Activated T-helper 2 cell treated with anti-CD3 and anti-CD28 coated beads, Interferon-gamma antibody, Interleukin-2, Interleukin-4, amounts not matched to agents 10 μg/mL and 5 μg/mL and 100 μg/mL, durations not matched to agents 14 hours and 24 hours and 36 hours (primary cell): ENCODE data around the gene HIVEP1. TPM values are rescaled to one million over a fixed set of nuclear protein-coding genes. Genes with fewer than 3 reads are reported as not detected.

Experiments used
- DNase-seq: peaks from one replicate; pipeline ENCODE4 v3.0.0; 2021; ENCODE audit warnings: low spot score
- H3K27ac Mint-ChIP-seq: one replicate; pipeline ENCODE4 v1.8.0; 2021; ENCODE audit warnings: mixed read lengths
- H3K27me3 Mint-ChIP-seq: one replicate; pipeline ENCODE4 v1.8.0; 2021; ENCODE audit warnings: low read depth, mixed read lengths
- H3K36me3 Mint-ChIP-seq: one replicate; pipeline ENCODE4 v1.8.0; 2021; ENCODE audit warnings: low read depth, mixed read lengths
- H3K4me1 Mint-ChIP-seq: one replicate; pipeline ENCODE4 v1.8.0; 2021; ENCODE audit warnings: low read depth, mixed read lengths
- H3K4me3 Mint-ChIP-seq: one replicate; pipeline ENCODE4 v1.8.0; 2021; ENCODE audit warnings: low read depth, mild to moderate bottlenecking, moderate library complexity, mixed read lengths
- H3K9me3 Mint-ChIP-seq: one replicate; pipeline ENCODE4 v1.8.0; 2021; ENCODE audit warnings: mixed read lengths
- intact Hi-C: fragments of 100-400 bp; cut with micrococcal nuclease; formaldehyde crosslinking; loops from one replicate; pipeline ENCODE4 v1.15.1; 2023
- total RNA-seq: library from RNA; stranded (reverse); gene quantifications from 2 replicates; pipeline ENCODE4 v1.2.3, GENCODE V29; 2022

HIVEP1 gene
- total RNA-seq, 1 donor from 2014 or later = 63.8 TPM

GRCh38 chr6:12069891-12070529, 57.9 kb downstream of the HIVEP1 start:
- no peak overlapping the region for H3K4me3 Mint-ChIP-seq
- intact Hi-C loops = no loop called here
- peaks cover 47% of the 10 kb centered on the region for H3K4me1 Mint-ChIP-seq
- H3K27ac Mint-ChIP-seq = no peak overlapping the region
- no peaks in the 10 kb centered on the region for H3K9me3 Mint-ChIP-seq
- no peak for DNase-seq
- peaks cover 22% of the 10 kb centered on the region for H3K36me3 Mint-ChIP-seq
- no peaks in the 10 kb centered on the region for H3K27me3 Mint-ChIP-seq

- peaks cover 15% of the 10 kb centered on the region for H3K36me3 Mint-ChIP-seq
- peaks cover 40% of the 10 kb centered on the region for H3K4me1 Mint-ChIP-seq
- no peaks in the 10 kb centered on the region for H3K27me3 Mint-ChIP-seq
- H3K9me3 Mint-ChIP-seq = no peaks in the 10 kb centered on the region
- no peak for DNase-seq
- H3K4me3 Mint-ChIP-seq = no peak overlapping the region
- intact Hi-C loops = no loop called here
- no peak overlapping the region for H3K27ac Mint-ChIP-seq
Observed at GRCh38 chr6:12071064-12071615, 59.0 kb downstream of the HIVEP1 start.

DNA sequence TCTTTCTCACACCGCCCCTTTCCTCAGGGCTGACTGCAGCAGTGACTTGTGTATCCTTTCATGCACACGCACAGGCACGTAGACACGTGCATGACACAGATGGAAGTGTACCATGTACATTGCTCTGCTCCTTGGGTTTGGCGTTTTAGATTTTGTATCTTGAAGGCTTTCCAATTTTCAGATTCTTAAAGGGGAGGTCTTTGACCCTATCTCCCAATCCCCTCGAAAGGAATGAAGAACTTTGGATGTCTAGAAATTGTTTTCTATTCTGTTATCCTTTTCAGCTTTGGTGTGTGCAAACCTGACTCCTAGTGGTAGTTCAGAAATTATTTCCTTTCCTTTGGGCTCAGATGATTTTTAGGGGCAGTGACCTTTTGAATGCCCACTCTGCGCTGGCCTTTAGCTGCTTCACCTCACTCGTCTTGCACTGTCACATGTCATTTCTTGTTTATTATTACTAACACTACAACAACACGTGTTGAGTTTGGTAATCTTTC, 63.0 kb downstream of the HIVEP1 start:
- no peak overlapping the region for H3K4me3 Mint-ChIP-seq
- H3K4me1 Mint-ChIP-seq = peaks cover 39% of the 10 kb centered on the region
- peaks cover 28% of the 10 kb centered on the region for H3K36me3 Mint-ChIP-seq
- intact Hi-C loops = no loop called here
- no peaks in the 10 kb centered on the region for H3K27me3 Mint-ChIP-seq
- no peak overlapping the region for H3K27ac Mint-ChIP-seq
- no peak for DNase-seq
- H3K9me3 Mint-ChIP-seq = no peaks in the 10 kb centered on the region

DNA sequence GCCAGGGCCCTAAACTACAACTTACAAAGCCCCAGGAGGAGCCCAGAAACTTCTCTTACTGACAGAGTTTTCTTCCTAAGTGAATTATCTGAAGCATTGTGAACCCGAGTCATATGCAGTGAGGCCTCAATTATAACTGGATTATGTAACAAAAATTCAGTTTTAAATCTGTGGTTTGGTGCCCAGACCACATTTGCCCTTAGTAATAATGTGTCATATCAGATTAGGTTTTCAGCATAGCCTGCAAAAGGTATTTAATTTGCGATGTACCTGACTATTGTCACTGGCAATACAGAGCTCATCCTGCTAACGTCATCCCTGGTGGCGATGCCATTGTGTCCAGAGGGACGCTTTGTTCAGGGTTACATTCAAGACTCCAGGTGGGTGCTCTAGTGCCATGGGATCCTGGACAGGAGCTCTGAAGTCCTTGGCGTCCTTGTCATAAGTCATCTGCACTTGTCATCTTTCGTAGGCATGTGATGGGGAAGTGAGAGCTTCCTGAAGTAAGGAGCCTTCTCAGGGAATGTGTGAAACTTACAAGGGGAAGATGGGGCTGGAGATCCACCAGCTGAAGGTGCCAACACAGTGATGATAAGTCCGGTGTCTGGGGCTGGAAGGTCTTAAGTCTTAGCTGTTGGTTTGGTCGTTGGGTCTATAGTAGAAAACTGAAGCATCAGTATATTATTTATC, 65.1 kb downstream of the HIVEP1 start:
- Mint-ChIP-seq H3K4me3 (no peak overlapping the region), H3K9me3 (no peaks in the 10 kb centered on the region), H3K4me1 (peaks cover 42% of the 10 kb centered on the region), H3K27me3 (no peaks in the 10 kb centered on the region), H3K27ac (no peak overlapping the region), H3K36me3 (peaks cover 20% of the 10 kb centered on the region)
- intact Hi-C loops = no loop called here
- DNase-seq = no peak

DNA sequence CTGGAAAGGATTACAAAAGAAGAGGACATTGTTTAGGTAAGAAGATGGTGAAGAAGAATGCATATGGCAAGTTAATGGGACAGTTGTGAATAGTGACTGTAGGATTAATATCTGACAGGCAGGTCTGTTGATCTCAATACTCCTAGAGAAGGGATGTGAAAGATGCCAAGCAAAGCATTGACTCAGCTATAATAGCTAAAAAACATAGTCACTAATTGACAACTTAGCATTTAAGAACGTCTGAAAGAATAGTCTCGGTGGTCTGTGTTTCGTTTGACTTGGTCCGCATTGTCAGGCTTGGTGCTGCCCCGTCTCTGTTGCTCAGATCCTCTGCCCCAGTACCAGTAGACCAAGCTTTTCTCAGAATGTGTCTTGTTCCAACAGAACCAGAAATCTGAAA, 65.9 kb downstream of the HIVEP1 start:
- Mint-ChIP-seq H3K36me3 (peaks cover 20% of the 10 kb centered on the region), H3K4me3 (no peak overlapping the region), H3K9me3 (no peaks in the 10 kb centered on the region), H3K27me3 (no peaks in the 10 kb centered on the region), H3K4me1 (peaks cover 36% of the 10 kb centered on the region), H3K27ac (no peak overlapping the region)
- intact Hi-C loops = no loop called here
- DNase-seq = no peak

GRCh38 chr6:12081771-12082170, 69.7 kb downstream of the HIVEP1 start:
- no peak for DNase-seq
- intact Hi-C loops = no loop called here
- Mint-ChIP-seq H3K4me1 (peaks cover 33% of the 10 kb centered on the region), H3K4me3 (no peak overlapping the region), H3K9me3 (no peaks in the 10 kb centered on the region), H3K27ac (no peak overlapping the region), H3K36me3 (peaks cover 13% of the 10 kb centered on the region), H3K27me3 (no peaks in the 10 kb centered on the region)

GRCh38 chr6:12082368-12082767, 70.3 kb downstream of the HIVEP1 start:
- intact Hi-C loops = no loop called here
- no peak overlapping the region for H3K4me3 Mint-ChIP-seq
- no peaks in the 10 kb centered on the region for H3K27me3 Mint-ChIP-seq
- H3K36me3 Mint-ChIP-seq = peaks cover 9% of the 10 kb centered on the region
- H3K4me1 Mint-ChIP-seq = peaks cover 28% of the 10 kb centered on the region
- H3K27ac Mint-ChIP-seq = no peak overlapping the region
- DNase-seq = no peak
- no peaks in the 10 kb centered on the region for H3K9me3 Mint-ChIP-seq

DNA sequence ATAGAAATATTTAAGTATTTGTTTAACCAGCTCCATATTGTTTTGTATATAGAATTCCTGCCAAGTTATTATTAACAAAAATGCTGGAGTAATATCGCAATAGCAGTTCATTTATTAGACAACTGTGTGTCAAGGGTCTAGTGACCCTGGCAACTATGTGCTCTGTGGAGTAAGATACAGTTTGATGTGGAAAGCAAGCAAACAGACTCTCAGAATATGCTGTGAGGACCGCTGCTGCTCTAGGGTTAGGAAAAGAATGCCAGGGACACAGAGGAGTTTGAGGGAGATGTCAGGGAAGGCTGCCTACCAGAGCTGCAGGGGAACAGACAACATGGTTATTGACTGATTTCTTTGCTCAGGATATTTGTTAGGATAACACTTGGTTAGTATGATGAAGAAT, 71.2 kb downstream of the HIVEP1 start:
- no peak overlapping the region for H3K4me3 Mint-ChIP-seq
- H3K27me3 Mint-ChIP-seq = no peaks in the 10 kb centered on the region
- peaks cover 25% of the 10 kb centered on the region for H3K4me1 Mint-ChIP-seq
- H3K9me3 Mint-ChIP-seq = no peaks in the 10 kb centered on the region
- H3K27ac Mint-ChIP-seq = no peak overlapping the region
- intact Hi-C loops = no loop called here
- H3K36me3 Mint-ChIP-seq = peaks cover under 1% of the 10 kb centered on the region
- no peak for DNase-seq

GRCh38 chr6:12083763-12084162, 71.7 kb downstream of the HIVEP1 start:
- Mint-ChIP-seq H3K4me3 (no peak overlapping the region), H3K36me3 (no peaks in the 10 kb centered on the region), H3K4me1 (peaks cover 25% of the 10 kb centered on the region), H3K9me3 (no peaks in the 10 kb centered on the region), H3K27ac (no peak overlapping the region), H3K27me3 (no peaks in the 10 kb centered on the region)
- intact Hi-C loops = no loop called here
- no peak for DNase-seq

DNA sequence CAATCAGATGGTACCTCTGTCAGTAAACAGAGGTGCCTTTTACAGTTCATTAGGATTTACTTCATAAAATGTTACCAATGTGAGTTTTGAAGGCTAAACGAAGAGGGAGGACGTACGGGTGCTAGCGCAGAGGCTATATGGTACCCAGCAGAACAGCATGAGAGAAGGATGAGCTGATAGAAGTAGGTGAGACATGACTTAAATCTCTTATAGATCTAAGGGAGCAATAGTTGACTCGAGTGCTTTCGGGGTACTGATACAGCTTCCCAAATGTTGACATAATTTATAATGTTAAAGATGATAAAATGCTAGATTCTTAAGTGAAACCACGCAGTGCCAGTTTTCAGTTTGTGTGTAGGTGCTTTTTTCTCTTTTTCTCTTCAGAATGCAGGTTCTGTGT, 72.6 kb downstream of the HIVEP1 start:
- H3K9me3 Mint-ChIP-seq = no peaks in the 10 kb centered on the region
- peaks cover 25% of the 10 kb centered on the region for H3K4me1 Mint-ChIP-seq
- DNase-seq = no peak
- no peaks in the 10 kb centered on the region for H3K27me3 Mint-ChIP-seq
- H3K27ac Mint-ChIP-seq = no peak overlapping the region
- intact Hi-C loops = no loop called here
- no peak overlapping the region for H3K4me3 Mint-ChIP-seq
- peaks cover 3% of the 10 kb centered on the region for H3K36me3 Mint-ChIP-seq

DNA sequence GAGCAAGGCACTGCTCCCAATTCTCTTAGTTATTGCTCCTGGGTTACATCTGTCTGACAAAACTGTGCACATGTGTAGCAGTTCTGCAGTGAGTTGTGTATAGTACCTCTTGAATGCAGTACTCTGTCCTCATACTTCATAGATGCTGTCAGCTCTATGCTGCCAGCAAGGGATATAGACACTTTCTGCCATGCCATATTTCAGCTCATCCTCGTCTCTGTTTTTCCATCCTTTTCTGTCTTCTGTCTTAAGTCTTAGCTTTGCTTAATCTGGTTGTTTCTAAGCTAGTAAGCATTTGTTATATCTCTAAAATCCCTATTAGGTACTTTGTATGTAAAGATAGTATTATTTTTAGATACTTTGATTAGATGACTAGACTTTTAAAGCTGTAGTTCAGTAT, 76.4 kb downstream of the HIVEP1 start:
- H3K9me3 Mint-ChIP-seq = no peaks in the 10 kb centered on the region
- no peak overlapping the region for H3K27ac Mint-ChIP-seq
- peaks cover 10% of the 10 kb centered on the region for H3K4me1 Mint-ChIP-seq
- H3K27me3 Mint-ChIP-seq = no peaks in the 10 kb centered on the region
- no peak overlapping the region for H3K4me3 Mint-ChIP-seq
- H3K36me3 Mint-ChIP-seq = peaks cover 22% of the 10 kb centered on the region
- intact Hi-C loops = no loop called here
- DNase-seq = no peak

DNA sequence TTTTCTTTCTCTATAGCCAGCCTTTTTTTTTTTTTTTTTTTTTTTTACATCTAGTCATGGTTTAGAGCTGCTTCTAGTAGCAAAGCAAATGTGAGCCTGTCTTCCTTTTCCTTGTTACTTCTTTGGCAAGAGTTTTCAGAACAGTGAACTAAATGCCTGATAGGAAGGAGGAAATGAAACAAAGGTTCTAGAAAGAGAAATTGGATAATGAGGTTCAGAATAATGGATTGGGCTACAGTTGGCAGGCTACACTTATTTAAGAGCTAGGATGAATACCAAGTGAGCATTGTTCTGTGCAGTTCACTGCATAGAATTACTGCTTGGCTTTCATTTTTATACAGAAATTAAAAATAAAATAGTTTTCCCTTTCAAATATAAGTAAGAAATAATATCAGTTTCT, 78.6 kb downstream of the HIVEP1 start:
- Mint-ChIP-seq H3K4me1 (peaks cover 8% of the 10 kb centered on the region), H3K4me3 (no peak overlapping the region), H3K27ac (no peak overlapping the region), H3K9me3 (no peaks in the 10 kb centered on the region), H3K36me3 (peaks cover 34% of the 10 kb centered on the region), H3K27me3 (no peaks in the 10 kb centered on the region)
- intact Hi-C loops = no loop called here
- DNase-seq = no peak

GRCh38 chr6:12092762-12093161, 80.7 kb downstream of the HIVEP1 start:
- Mint-ChIP-seq H3K27me3 (no peaks in the 10 kb centered on the region), H3K4me3 (no peak overlapping the region), H3K4me1 (peaks cover 12% of the 10 kb centered on the region), H3K36me3 (peaks cover 39% of the 10 kb centered on the region), H3K27ac (no peak overlapping the region), H3K9me3 (no peaks in the 10 kb centered on the region)
- intact Hi-C loops = no loop called here
- DNase-seq = no peak
